Measurements from ENCODE around the gene GLI2. TPM values are rescaled to one million over a fixed set of nuclear protein-coding genes. Genes with fewer than 3 reads are reported as not detected.

GLI2 gene
- total and polyA plus RNA-seq, 2 experiments from 2014 or later = 53.6 to 57.0 TPM

GRCh38 chr2:120715353-120715752, 20.3 kb upstream of the GLI2 start (continued):
- no peak for TF ChIP-seq REST (IDR thresholded peaks at IDR 0.05; ENCODE audit: unreplicated experiment)

- Mint-ChIP-seq H3K9me3 (no peaks in the 10 kb centered on the region), H3K27ac (no peak overlapping the region), H3K4me3 (no peak overlapping the region), H3K27me3 (ENCODE audit: insufficient read depth, low read depth, poor library complexity) (peaks cover 28% of the 10 kb centered on the region), H3K36me3 (ENCODE audit: low read depth) (no peaks in the 10 kb centered on the region), H3K4me1 (peaks cover 34% of the 10 kb centered on the region)
- ATAC-seq = peak; percentile 27
- Histone ChIP-seq H3K36me3 (ENCODE audit: insufficient read depth) (no peaks in the 10 kb centered on the region; the same call in 1 of the 2 replicates), H3K27me3 (ENCODE audit: insufficient read depth) (peaks cover 6% of the 10 kb centered on the region; the same call in 1 of the 2 replicates), H4K20me1 (replicated peaks; ENCODE audit: insufficient read depth) (no peaks in the 10 kb centered on the region), H3F3A (replicated peaks; ENCODE audit: low read depth) (peaks cover 9% of the 10 kb centered on the region), H3K79me2 (replicated peaks; ENCODE audit: insufficient read depth) (no peaks in the 10 kb centered on the region), H3K4me3 (no peak overlapping the region), H3K9me2 (ENCODE audit: insufficient read depth) (0 out of 2 replicates have a peak, but pooled peaks cover 5% of the 10 kb centered on the region), H3K4me2 (peak overlapping the region; percentile 32; the same call in 1 of the 2 replicates), H3K27ac (ENCODE audit: low read depth) (no peak overlapping the region), H2AFZ (no peak overlapping the region), H3K4me1 (ENCODE audit: insufficient read depth) (peaks cover 33% of the 10 kb centered on the region)
- DNase-seq (ENCODE audit: low spot score) = no peak
- no peak for TF ChIP-seq EZH2phosphoT487 (IDR thresholded peaks at IDR 0.05; ENCODE audit: unreplicated experiment)
- TF ChIP-seq NANOG (IDR thresholded peaks at IDR 0.05; ENCODE audit: borderline replicate concordance) = no peak
- TF ChIP-seq POLR2AphosphoS5 (IDR thresholded peaks at IDR 0.05; ENCODE audit: low read depth) = no peak
- TF ChIP-seq EZH2 (IDR thresholded peaks at IDR 0.05; ENCODE audit: low read depth, unreplicated experiment) = no peak
- TF ChIP-seq ZNF462 (CRISPR knock-in tag; IDR thresholded peaks at IDR 0.05) = no peak
- TF ChIP-seq CREB1 (CRISPR knock-in tag; IDR thresholded peaks at IDR 0.05; ENCODE audit: low read depth) = no peak
- no peak for TF ChIP-seq JUNB (IDR thresholded peaks at IDR 0.05; ENCODE audit: unreplicated experiment)
- no peak for TF ChIP-seq REST (IDR thresholded peaks at IDR 0.05; ENCODE audit: unreplicated experiment)
- TF ChIP-seq ETS1 (IDR thresholded peaks at IDR 0.05) = no peak
Measured at GRCh38 chr2:120715941-120716340, 19.7 kb upstream of the GLI2 start.
